ENCODE results near the gene ISCU. TPM values are rescaled to one million over a fixed set of nuclear protein-coding genes. Genes with fewer than 3 reads are reported as not detected.
A peak's percentile ranks its signal among the peaks of the same experiment; 100 is the strongest.

ISCU gene
- total RNA-seq, result 10 to 100 TPM; 88.6 to 94.3 TPM

DNA sequence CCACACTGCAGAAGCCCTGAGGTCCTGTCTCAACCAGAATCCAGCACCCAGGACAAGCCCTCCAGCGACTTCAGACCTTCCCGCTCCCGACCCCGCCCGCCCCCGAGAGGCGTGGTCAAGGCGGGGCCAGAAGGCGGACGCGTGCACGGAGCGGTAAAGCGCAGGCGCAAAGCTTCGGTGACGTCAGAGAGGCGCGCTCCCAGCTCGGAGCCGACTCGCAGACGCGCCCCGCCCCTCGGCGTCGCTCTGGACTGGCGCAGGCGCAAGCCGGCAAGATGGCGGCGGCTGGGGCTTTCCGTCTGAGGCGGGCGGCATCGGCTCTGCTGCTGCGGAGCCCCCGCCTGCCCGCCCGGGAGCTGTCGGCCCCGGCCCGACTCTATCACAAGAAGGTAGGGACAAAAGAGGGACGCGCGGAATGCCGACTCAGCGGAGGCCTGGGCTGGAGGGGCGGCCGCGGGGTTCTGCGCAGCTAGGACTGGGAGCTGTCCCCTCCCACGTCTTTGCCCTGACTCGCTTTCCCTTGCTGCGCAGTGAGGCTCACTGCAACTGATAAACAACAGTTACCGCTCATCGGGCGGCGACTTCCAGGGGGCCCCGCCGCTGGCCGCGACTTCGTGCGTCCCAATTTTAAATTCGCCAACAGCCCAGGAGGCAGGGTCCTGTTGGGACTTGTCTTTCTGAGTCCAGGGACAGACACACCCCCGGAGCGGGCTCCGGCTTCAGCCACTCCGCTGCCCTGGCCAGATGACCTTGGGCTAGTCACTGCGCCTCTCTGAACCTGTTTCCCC is at the start of gene ISCU:
ISCU (plus strand) TSS at position 249 of the 788 bp plus-strand sequence; CDS start at position 276, 27 bp downstream.
- Mint-ChIP-seq H3K36me3 (peaks cover 41% of the 10 kb centered on the region), H3K9me3 (no peaks in the 10 kb centered on the region), H3K27ac (peak within 1 kb of the TSS; percentile 99), H3K27me3 (no peaks in the 10 kb centered on the region), H3K4me3 (peak within 1 kb of the TSS; percentile 100), H3K4me1 (ENCODE audit: low read depth) (peaks cover 57% of the 10 kb centered on the region)
- CTCF ChIA-PET, result interaction anchor here (0.7 to 18.8 kb wide), 15 partner anchors 10 to 388 kb away, joined by 3 to 472 read pairs (median 4); partner anchors contain the start of gene SELPLG
- peak; percentile 99 for DNase-seq
- intact Hi-C loops (cut with micrococcal nuclease), result loop anchor here (1.0 to 10.0 kb wide), 11 partner anchors 56 to 536 kb away; partner anchors contain the start of genes SELPLG, SSH1 and USP30
- POLR2A ChIA-PET, result interaction anchor here (0.8 to 7.0 kb wide), 10 partner anchors 11 to 295 kb away, joined by 3 to 66 read pairs (median 4); partner anchors contain the start of genes SELPLG and SSH1

DNA sequence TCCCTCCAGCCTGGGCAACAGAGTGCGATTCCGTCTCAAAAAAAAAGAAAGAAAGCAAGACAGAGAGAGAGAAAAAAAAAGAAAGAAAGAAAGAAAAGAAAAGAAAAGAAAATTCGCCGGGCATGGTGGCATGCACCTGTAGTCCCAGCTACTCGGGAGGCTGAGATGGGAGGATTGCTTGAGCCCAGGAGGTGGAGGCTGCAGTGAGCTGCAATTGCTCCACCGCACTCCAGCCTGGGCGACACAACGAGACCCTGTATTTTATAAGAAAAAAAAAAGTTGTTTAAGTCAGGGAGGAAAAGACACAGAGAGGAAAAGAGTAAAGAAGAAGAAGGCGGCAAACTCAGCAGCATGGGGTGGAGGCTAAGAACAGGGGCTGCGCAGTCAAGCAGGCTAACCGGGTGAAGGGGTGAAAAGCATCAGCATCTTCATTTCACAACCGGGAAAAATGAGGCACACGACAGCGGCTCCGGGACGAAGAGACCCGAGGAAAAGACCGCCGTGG is 47.9 kb upstream of the ISCU start:
- peak overlapping the region; percentile 78 for H3K27ac Mint-ChIP-seq
- intact Hi-C loops (cut with micrococcal nuclease), result loop anchor here (2.0 to 10.0 kb wide), 5 partner anchors 104 to 1058 kb away; partner anchors contain the start of genes CMKLR1, MMAB and MVK
- no peak for DNase-seq
- ChIA-PET CTCF (interaction anchor here (0.6 to 0.9 kb wide), 4 partner anchors 101 to 1010 kb away, joined by 3 to 4 read pairs (median 4); no protein-coding TSS in a partner anchor), POLR2A (interaction anchor here (0.6 to 1.2 kb wide), 2 partner anchors 52 to 117 kb away, joined by 3 read pairs; no protein-coding TSS in a partner anchor)
- H3K27me3 Mint-ChIP-seq, result no peaks in the 10 kb centered on the region
- H3K4me3 Mint-ChIP-seq, result peak overlapping the region; percentile 88
- H3K4me1 Mint-ChIP-seq (ENCODE audit: low read depth), result peaks cover 32% of the 10 kb centered on the region
- peaks cover 9% of the 10 kb centered on the region for H3K36me3 Mint-ChIP-seq
- no peaks in the 10 kb centered on the region for H3K9me3 Mint-ChIP-seq

DNA sequence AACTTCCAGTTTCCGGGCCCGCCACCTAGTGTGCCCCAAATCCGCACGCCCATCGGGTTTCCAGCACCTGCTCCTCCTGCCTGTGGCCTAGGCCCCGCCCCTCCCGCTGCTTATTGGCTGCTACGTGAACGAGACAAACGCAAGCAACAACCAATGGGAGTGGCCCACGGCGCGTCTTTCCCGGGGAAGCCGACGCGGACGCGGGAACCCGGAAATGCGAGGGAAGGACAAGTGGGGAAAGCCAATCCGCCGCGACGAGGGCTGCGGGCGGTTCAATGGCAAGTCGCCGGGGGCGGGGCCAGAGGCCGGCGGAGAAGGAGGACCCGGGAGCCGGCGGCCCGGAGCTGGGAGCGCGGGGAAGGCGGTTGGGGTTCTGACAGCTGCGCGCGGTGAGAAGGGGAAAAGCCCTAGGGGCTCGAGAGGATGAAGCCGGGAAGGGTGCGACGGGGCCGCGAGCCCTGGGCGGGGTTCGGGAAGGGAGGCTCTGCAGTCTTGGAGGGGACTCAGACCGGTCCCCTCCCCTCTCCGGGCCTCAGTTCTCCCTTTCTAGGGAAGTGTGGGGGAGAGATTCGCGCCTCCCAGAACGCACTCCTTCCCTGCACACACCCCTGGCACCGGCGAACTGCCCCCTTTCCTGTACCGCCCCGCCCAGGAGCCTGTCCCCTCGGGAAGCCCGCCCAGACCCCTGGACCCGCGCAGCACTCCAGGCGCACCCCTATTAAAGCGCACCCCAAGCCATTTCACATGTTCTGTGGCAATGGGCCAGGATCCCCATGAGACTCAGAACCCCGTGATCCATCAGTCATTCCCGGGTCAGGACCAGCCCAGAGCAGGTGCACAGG is 47.2 kb upstream of the ISCU start, which contains the start of gene FICD:
FICD (plus strand) TSS at position 305 of the 842 bp plus-strand sequence. CDS start 1,696 bp downstream, outside the sequence.
- intact Hi-C loops (cut with micrococcal nuclease), result loop anchor here (1.0 to 10.0 kb wide), 9 partner anchors 46 to 1057 kb away; partner anchors contain the start of genes CMKLR1, CORO1C, MMAB and MVK

GRCh38 chr12:108515916-108516315 is 46.5 kb upstream of the ISCU start:
- Mint-ChIP-seq H3K27ac (peak overlapping the region; percentile 84), H3K36me3 (peaks cover 20% of the 10 kb centered on the region), H3K27me3 (no peaks in the 10 kb centered on the region), H3K4me1 (ENCODE audit: low read depth) (peaks cover 34% of the 10 kb centered on the region), H3K4me3 (peak overlapping the region; percentile 88), H3K9me3 (no peaks in the 10 kb centered on the region)
- ChIA-PET POLR2A (interaction anchor here (1.4 kb wide), 1 partner anchor 10 kb away, joined by 3 read pairs; no protein-coding TSS in a partner anchor), CTCF (interaction anchor here (1.2 to 1.5 kb wide), 2 partner anchors 12 to 101 kb away, joined by 3 to 5 read pairs; no protein-coding TSS in a partner anchor)
- intact Hi-C loops (cut with micrococcal nuclease), result loop anchor here (1.0 to 10.0 kb wide), 6 partner anchors 45 to 829 kb away; partner anchors contain the start of genes CMKLR1, CORO1C, PWP1 and SART3
- no peak for DNase-seq

More for the DNA sequence above, 47.2 kb upstream of the ISCU start, which contains the start of gene FICD:
- H3K27ac Mint-ChIP-seq, result peak within 1 kb of the TSS; percentile 84
- H3K36me3 Mint-ChIP-seq, result peaks cover 15% of the 10 kb centered on the region
- H3K4me1 Mint-ChIP-seq (ENCODE audit: low read depth), result peaks cover 34% of the 10 kb centered on the region
- no peaks in the 10 kb centered on the region for H3K27me3 Mint-ChIP-seq
- ChIA-PET CTCF (interaction anchor here (0.6 to 1.5 kb wide), 4 partner anchors 13 to 1011 kb away, joined by 3 to 4 read pairs (median 3); no protein-coding TSS in a partner anchor), POLR2A (interaction anchor here (0.6 to 1.2 kb wide), 2 partner anchors 51 to 116 kb away, joined by 3 read pairs; no protein-coding TSS in a partner anchor)
- H3K4me3 Mint-ChIP-seq, result peak within 1 kb of the TSS; percentile 88
- peak; percentile 100 for DNase-seq
- no peaks in the 10 kb centered on the region for H3K9me3 Mint-ChIP-seq

DNA sequence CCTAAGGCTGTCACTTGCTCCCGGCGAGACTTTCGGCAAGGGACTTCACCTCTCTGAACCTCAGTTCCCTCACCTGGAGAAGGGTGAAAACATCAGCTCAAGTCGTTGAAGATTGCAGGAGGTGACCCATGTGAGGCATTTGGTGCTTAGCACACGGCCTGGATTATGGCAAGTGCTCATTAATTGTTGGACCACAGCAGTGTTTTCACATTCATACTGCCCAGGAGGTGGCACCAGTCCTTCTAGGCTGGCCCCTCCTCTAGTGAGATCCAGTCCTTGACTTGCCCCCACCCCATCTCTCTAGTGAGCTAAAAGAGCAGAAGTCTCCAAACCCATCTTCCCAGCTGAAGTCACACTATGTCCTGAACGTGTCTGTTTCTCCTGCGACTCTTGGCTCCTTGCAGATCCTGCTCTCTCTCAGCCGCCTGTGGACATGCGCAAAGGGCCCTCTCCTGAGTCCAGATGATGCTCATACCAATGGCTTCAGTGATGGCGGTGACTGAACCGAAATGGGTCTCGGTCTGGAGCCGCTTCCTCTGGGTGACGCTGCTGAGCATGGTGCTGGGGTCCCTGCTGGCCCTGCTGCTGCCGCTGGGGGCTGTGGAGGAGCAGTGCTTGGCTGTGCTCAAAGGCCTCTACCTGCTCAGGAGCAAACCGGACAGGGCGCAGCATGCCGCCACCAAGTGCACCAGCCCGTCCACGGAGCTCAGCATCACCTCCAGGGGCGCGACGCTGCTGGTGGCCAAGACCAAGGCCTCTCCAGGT is 45.7 kb upstream of the ISCU start:
- ChIA-PET POLR2A (interaction anchor here (1.4 kb wide), 1 partner anchor 9 kb away, joined by 3 read pairs; no protein-coding TSS in a partner anchor), CTCF (interaction anchor here (1.2 to 1.5 kb wide), 2 partner anchors 11 to 101 kb away, joined by 3 to 5 read pairs; no protein-coding TSS in a partner anchor)
- peaks cover 30% of the 10 kb centered on the region for H3K4me1 Mint-ChIP-seq (ENCODE audit: low read depth)

GRCh38 chr12:108517288-108518100 is 44.9 kb upstream of the ISCU start:
- Mint-ChIP-seq H3K27me3 (no peaks in the 10 kb centered on the region), H3K9me3 (no peaks in the 10 kb centered on the region), H3K36me3 (peaks cover 28% of the 10 kb centered on the region), H3K4me1 (ENCODE audit: low read depth) (peaks cover 24% of the 10 kb centered on the region), H3K27ac (no peak overlapping the region), H3K4me3 (no peak overlapping the region)
- DNase-seq, result no peak
- intact Hi-C loops (cut with micrococcal nuclease), result loop anchor here (5.0 to 10.0 kb wide), 4 partner anchors 183 to 830 kb away; partner anchors contain the start of genes CMKLR1, CORO1C and PWP1
- POLR2A ChIA-PET, result interaction anchor here (1.4 kb wide), 1 partner anchor 9 kb away, joined by 3 read pairs; no protein-coding TSS in a partner anchor
- CTCF ChIA-PET, result no interaction called here

More for the DNA sequence above, 45.7 kb upstream of the ISCU start:
- Mint-ChIP-seq H3K36me3 (peaks cover 23% of the 10 kb centered on the region), H3K9me3 (no peaks in the 10 kb centered on the region), H3K4me3 (peak overlapping the region; percentile 88), H3K27ac (peak overlapping the region; percentile 23), H3K27me3 (no peaks in the 10 kb centered on the region)
- intact Hi-C loops (cut with micrococcal nuclease), result loop anchor here (5.0 to 10.0 kb wide), 4 partner anchors 182 to 829 kb away; partner anchors contain the start of genes CMKLR1, CORO1C and PWP1
- DNase-seq, result no peak

GRCh38 chr12:108518101-108518715 is 44.2 kb upstream of the ISCU start:
- no peak overlapping the region for H3K4me3 Mint-ChIP-seq
- POLR2A ChIA-PET, result no interaction called here
- no peak for DNase-seq
- peaks cover 24% of the 10 kb centered on the region for H3K4me1 Mint-ChIP-seq (ENCODE audit: low read depth)
- no peaks in the 10 kb centered on the region for H3K27me3 Mint-ChIP-seq
- no peak overlapping the region for H3K27ac Mint-ChIP-seq
- H3K36me3 Mint-ChIP-seq, result peaks cover 28% of the 10 kb centered on the region
- intact Hi-C loops (cut with micrococcal nuclease), result loop anchor here (5.0 to 10.0 kb wide), 4 partner anchors 183 to 831 kb away; partner anchors contain the start of genes CMKLR1, CORO1C and PWP1
- CTCF ChIA-PET, result no interaction called here
- no peaks in the 10 kb centered on the region for H3K9me3 Mint-ChIP-seq

- CTCF ChIA-PET, result no interaction called here
Observed at GRCh38 chr12:108518716-108519496, 43.5 kb upstream of the ISCU start.

GRCh38 chr12:108519558-108519957 is 42.8 kb upstream of the ISCU start:
- no peak overlapping the region for H3K27ac Mint-ChIP-seq
- H3K9me3 Mint-ChIP-seq, result no peaks in the 10 kb centered on the region
- no peaks in the 10 kb centered on the region for H3K27me3 Mint-ChIP-seq
- CTCF ChIA-PET, result no interaction called here
- POLR2A ChIA-PET, result interaction anchor here (0.9 kb wide), 1 partner anchor 337 kb away, joined by 3 read pairs; no protein-coding TSS in a partner anchor
- peaks cover 35% of the 10 kb centered on the region for H3K36me3 Mint-ChIP-seq
- no peak overlapping the region for H3K4me3 Mint-ChIP-seq
- DNase-seq, result no peak
- intact Hi-C loops (cut with micrococcal nuclease), result loop anchor here (5.0 to 10.0 kb wide), 4 partner anchors 185 to 832 kb away; partner anchors contain the start of genes CMKLR1, CORO1C and PWP1
- H3K4me1 Mint-ChIP-seq (ENCODE audit: low read depth), result peaks cover 21% of the 10 kb centered on the region

More at GRCh38 chr12:108518716-108519496, 43.5 kb upstream of the ISCU start:
- Mint-ChIP-seq H3K9me3 (no peaks in the 10 kb centered on the region), H3K4me3 (no peak overlapping the region), H3K36me3 (peaks cover 32% of the 10 kb centered on the region), H3K27ac (no peak overlapping the region), H3K4me1 (ENCODE audit: low read depth) (peaks cover 22% of the 10 kb centered on the region), H3K27me3 (no peaks in the 10 kb centered on the region)
- POLR2A ChIA-PET, result interaction anchor here (0.9 kb wide), 1 partner anchor 338 kb away, joined by 3 read pairs; no protein-coding TSS in a partner anchor
- no peak for DNase-seq
- intact Hi-C loops (cut with micrococcal nuclease), result loop anchor here (5.0 to 10.0 kb wide), 4 partner anchors 184 to 832 kb away; partner anchors contain the start of genes CMKLR1, CORO1C and PWP1
